Thymus (tissue), 11 donors: ENCODE results near the gene CLSTN2. TPM values are rescaled to one million over a fixed set of nuclear protein-coding genes. Genes with fewer than 3 reads are reported as not detected.

Experiments
- DNase-seq, 9 donors: peaks; one replicate each; pipeline ENCODE4 v3.0.0-alpha.2; 2013; ENCODE audit warnings: low spot score in 9 of 9, low read depth in 6 of 9, missing footprints in 1 of 9
- H3K27ac ChIP-seq, 2 donors: one replicate each; pipeline ENCODE4 v1.5.1; 2013; ENCODE audit warnings: control low read depth in 1 of 2, low read depth in 1 of 2, low read length in 1 of 2, mild to moderate bottlenecking in 1 of 2, moderate library complexity in 1 of 2
- H3K27me3 ChIP-seq, 2 donors: one replicate each; pipeline ENCODE4 v1.5.1; 2013; ENCODE audit warnings: low read length in 1 of 2; ENCODE audit not compliant: control insufficient read depth in 2 of 2, insufficient read depth in 1 of 2
- H3K36me3 ChIP-seq, 2 donors: one replicate each; pipeline ENCODE4 v1.5.1; 2013; ENCODE audit warnings: low read length in 1 of 2, mild to moderate bottlenecking in 1 of 2, moderate library complexity in 1 of 2; ENCODE audit not compliant: control insufficient read depth in 2 of 2, insufficient read depth in 2 of 2
- H3K4me1 ChIP-seq, 2 donors: one replicate each; pipeline ENCODE4 v1.5.1; 2013; ENCODE audit warnings: low read length in 2 of 2; ENCODE audit not compliant: control insufficient read depth in 2 of 2, insufficient read depth in 2 of 2
- H3K4me3 ChIP-seq, 2 donors: one replicate each; pipeline ENCODE4 v1.5.1; 2013; ENCODE audit warnings: low read length in 2 of 2, control low read depth in 1 of 2, mild to moderate bottlenecking in 1 of 2
- H3K9me3 ChIP-seq, 2 donors: one replicate each; pipeline ENCODE4 v1.5.1; 2013; ENCODE audit warnings: low read length in 1 of 2, mild to moderate bottlenecking in 1 of 2; ENCODE audit not compliant: control insufficient read depth in 2 of 2, insufficient read depth in 1 of 2
- WGBS: extraction: QIAGEN DNeasy Blood & Tissue Kit; methylation state at CpG from one replicate; pipeline ENCODE4 v1.1.7; 2013; 5-methylcytosine and 5-hydroxymethylcytosine counted together
- polyA plus RNA-seq: library from polyadenylated mRNA; stranded (reverse); fragments of 200-250 nt; gene quantifications from one replicate; pipeline ENCODE4 v1.2.3, GENCODE V29; 2013
- total RNA-seq: library from RNA; stranded (reverse); fragments of 120-200 nt; gene quantifications from one replicate; pipeline ENCODE4 v1.2.4, GENCODE V29; 2013
- donor health status: healthy.

The CLSTN2 gene
- total and polyA plus RNA-seq, 2 donors, result 0.25 to 0.61 TPM

DNA sequence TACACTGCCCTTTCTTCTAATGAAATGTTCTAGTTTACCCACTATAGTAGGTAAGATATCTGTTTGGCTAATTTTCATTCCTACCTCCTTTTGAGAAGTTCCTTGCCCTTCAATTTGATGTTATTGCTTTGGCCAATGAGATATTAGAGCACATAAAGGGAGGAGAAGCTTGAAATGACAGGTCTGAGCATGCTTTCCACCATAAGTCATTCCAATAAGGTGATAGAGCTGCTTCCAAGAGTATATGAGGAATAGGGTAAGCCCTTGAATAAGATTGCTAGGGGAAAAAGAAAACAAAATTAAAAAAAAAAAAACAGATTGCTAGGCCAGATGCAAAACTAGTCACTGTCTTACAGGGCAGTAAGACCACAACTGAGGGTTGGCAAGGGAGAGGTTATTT, 664.0 kb downstream of the CLSTN2 start:
- H3K9me3 ChIP-seq, result no peaks in the 10 kb centered on the region
- H3K36me3 ChIP-seq, result no peaks in the 10 kb centered on the region
- H3K4me3 ChIP-seq, result no peak overlapping the region
- H3K4me1 ChIP-seq, result no peaks in the 10 kb centered on the region
- no peak overlapping the region for H3K27ac ChIP-seq
- H3K27me3 ChIP-seq, result no peaks in the 10 kb centered on the region
- DNase-seq, result no peak

DNA sequence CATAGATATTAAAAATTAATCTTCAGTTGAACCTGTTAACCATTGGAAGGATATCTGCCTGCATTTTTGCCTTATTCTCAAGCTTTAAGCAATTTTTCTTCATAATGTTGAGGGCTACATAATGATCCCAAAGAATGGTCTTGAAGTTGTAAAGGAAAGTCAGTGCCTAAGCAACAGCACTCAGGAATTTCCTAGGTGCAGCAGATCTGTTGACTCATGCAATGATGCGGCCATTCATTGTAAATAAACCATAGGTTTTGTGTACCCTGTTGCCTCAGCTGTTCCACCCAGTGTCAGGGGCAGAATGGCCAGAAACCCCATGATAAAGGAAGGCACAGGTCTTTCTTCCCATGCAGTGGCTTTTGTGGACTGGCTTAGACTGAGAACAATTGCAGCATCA, 664.5 kb downstream of the CLSTN2 start:
- Histone ChIP-seq H3K27me3 (no peaks in the 10 kb centered on the region), H3K4me1 (no peaks in the 10 kb centered on the region), H3K4me3 (no peak overlapping the region), H3K27ac (no peak overlapping the region), H3K9me3 (no peaks in the 10 kb centered on the region), H3K36me3 (no peaks in the 10 kb centered on the region)
- 95% methylated on average over 1 of the region's 1 CpG for WGBS
- no peak for DNase-seq

DNA sequence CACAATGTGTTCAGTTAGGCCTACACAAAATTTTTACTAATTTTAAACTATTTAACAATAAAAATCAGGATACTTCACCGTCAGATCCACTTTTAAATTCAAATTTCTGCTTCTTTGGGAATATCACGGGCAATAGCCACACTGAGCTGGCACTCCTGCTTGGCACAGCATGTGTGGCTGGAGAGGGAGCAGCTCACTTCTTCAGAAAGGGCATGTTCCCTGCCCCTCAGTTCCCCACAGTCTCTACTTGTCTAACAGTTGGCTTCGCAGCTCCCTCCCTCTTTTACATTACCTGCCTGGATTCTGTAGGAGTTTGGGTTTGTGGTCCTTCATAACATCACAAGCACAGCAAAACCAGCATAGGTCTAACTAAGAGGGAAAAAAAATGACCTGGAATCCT, 666.9 kb downstream of the CLSTN2 start:
- no peak overlapping the region for H3K4me3 ChIP-seq
- 94% methylated on average over 3 of the region's 3 CpGs for WGBS
- no peaks in the 10 kb centered on the region for H3K36me3 ChIP-seq
- H3K9me3 ChIP-seq, result no peaks in the 10 kb centered on the region
- DNase-seq, result no peak
- no peaks in the 10 kb centered on the region for H3K4me1 ChIP-seq
- H3K27ac ChIP-seq, result no peak overlapping the region
- no peaks in the 10 kb centered on the region for H3K27me3 ChIP-seq

DNA sequence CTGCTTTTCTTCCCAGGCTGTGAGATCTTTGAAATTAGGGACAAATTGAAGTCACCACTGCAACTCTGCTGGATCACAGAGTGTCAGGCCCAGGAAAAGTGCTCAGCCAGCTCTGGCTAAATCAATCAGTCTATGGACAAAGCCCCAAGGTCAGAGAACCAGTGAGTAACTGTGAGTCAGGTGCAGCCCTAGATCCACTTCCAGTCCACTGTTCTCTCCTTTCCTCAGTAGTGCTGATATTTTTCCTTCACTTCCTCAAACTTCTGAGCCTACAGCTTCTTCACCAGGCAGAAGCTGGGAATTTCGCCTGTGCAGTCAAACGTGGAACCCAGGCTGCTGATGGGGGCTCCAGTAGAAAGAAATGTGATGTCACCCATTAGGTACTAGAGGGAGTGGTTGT, 667.8 kb downstream of the CLSTN2 start:
- Histone ChIP-seq H3K27ac (no peak overlapping the region), H3K4me1 (no peaks in the 10 kb centered on the region), H3K9me3 (no peaks in the 10 kb centered on the region), H3K4me3 (no peak overlapping the region), H3K36me3 (no peaks in the 10 kb centered on the region), H3K27me3 (no peaks in the 10 kb centered on the region)
- no peak for DNase-seq
- 84% methylated on average over 2 of the region's 2 CpGs for WGBS

DNA sequence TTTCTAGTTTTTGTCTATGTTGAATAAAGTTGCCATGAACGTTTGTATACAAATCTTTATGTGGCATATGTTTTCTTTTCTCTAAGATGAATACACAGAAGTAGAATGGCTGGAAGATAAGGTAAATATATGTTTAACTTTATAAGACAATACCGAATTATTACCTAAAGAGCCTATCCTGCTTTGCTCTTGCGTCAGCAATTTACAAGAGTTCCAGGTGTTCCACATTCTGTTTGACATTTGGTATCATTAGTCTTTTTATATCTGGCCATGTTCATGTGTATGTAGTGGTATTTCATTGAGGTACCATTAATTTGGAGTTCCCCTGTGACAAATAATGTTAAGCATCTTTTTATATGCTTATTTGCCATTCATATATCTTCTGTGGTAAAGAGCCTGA, 668.8 kb downstream of the CLSTN2 start:
- Histone ChIP-seq H3K9me3 (no peaks in the 10 kb centered on the region), H3K36me3 (no peaks in the 10 kb centered on the region), H3K27me3 (no peaks in the 10 kb centered on the region), H3K4me1 (no peaks in the 10 kb centered on the region), H3K27ac (no peak overlapping the region), H3K4me3 (no peak overlapping the region)
- no peak for DNase-seq
- 93% methylated on average over 3 of the region's 3 CpGs for WGBS

DNA sequence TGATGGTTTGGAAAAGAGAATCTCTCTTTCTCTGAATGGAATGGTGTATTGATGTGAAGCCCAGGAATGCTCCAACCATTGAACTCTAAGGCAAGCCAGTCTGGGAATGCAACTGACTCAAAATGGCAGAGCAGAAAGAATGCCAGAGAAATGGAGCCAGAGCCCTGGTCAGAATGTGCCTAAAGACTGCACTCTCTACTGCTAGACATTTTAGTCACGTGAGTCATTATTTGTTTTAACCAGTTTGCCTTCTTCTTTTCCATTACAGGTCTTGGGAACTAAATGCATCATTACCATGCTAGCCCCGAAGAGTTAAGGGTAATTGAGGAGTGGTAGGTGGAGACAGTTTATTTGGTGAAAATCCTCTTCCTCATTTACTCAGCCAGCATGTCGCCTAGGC, 675.6 kb downstream of the CLSTN2 start:
- no peak for DNase-seq
- WGBS, result 82% methylated on average over 3 of the region's 3 CpGs
- Histone ChIP-seq H3K27me3 (no peaks in the 10 kb centered on the region), H3K4me3 (no peak overlapping the region), H3K9me3 (no peaks in the 10 kb centered on the region), H3K4me1 (no peaks in the 10 kb centered on the region), H3K27ac (no peak overlapping the region), H3K36me3 (no peaks in the 10 kb centered on the region)

DNA sequence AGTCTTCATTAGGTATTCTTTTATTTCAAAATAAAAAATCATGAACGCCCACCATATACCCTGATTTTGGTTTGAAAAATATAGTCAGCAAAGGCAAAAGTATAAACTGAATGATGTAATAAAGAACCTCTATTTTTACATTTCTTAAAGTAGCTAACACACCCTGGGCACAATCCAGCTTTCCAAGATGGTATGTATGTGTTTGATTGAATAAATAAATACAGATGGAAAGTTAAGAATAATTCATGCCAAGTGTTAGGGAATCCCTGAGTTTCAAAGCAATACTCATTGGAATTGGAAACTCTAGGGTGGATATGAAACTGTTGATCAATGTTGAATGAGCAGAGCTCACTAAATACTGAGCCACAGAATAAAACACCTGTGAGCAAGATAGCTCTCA, 679.0 kb downstream of the CLSTN2 start:
- H3K27me3 ChIP-seq, result no peaks in the 10 kb centered on the region
- H3K4me1 ChIP-seq, result no peaks in the 10 kb centered on the region
- 95% methylated on average over 1 of the region's 1 CpG for WGBS
- H3K27ac ChIP-seq, result no peak overlapping the region
- no peak overlapping the region for H3K4me3 ChIP-seq
- H3K36me3 ChIP-seq, result no peaks in the 10 kb centered on the region
- DNase-seq, result no peak
- no peaks in the 10 kb centered on the region for H3K9me3 ChIP-seq

DNA sequence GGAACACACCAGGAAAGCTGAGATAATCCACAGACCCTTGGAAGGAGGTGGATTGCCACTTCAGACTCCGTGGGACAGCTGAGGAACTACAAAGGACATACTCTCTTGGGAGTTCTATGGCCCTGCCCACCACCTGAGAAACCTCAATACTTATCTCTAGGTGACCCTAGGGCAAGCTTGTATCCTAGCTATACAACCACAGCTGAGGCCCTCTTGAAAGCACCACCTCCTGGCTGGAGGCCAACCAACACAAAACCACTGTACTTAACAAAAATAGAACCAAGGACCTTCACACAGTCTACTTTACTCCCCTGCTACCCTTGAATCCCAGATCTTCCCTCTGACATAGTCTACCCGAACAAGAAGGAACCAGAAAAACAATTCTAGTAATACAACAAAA, 682.1 kb downstream of the CLSTN2 start:
- no peak for DNase-seq
- H3K4me1 ChIP-seq, result no peaks in the 10 kb centered on the region
- no peaks in the 10 kb centered on the region for H3K27me3 ChIP-seq
- no peak overlapping the region for H3K4me3 ChIP-seq
- no peak overlapping the region for H3K27ac ChIP-seq
- H3K9me3 ChIP-seq, result no peaks in the 10 kb centered on the region
- WGBS, result 81% methylated on average over 2 of the region's 2 CpGs
- no peaks in the 10 kb centered on the region for H3K36me3 ChIP-seq

DNA sequence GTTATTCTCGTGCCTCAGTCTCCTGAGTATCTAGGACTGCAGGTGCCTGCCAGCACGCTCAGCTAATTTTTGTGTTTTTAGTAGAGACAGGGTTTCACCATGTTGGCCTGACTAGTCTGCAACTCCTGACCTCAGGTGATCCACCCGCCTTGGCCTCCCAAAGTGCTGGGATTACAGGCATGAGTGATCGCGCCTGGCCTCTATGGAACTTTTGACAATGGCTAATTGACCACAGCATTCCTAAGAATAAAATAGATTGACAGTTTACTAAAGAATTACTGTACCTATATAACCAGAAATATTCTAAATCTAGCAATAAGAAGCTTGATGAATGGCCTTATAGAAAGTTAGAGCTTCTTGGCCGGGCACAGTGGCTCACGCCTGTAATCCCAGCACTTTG, 691.9 kb downstream of the CLSTN2 start:
- no peaks in the 10 kb centered on the region for H3K9me3 ChIP-seq
- H3K4me3 ChIP-seq, result no peak overlapping the region
- 96% methylated on average over 7 of the region's 7 CpGs for WGBS
- no peak for DNase-seq
- no peaks in the 10 kb centered on the region for H3K4me1 ChIP-seq
- no peaks in the 10 kb centered on the region for H3K27me3 ChIP-seq
- H3K27ac ChIP-seq, result no peak overlapping the region
- H3K36me3 ChIP-seq, result no peaks in the 10 kb centered on the region
